Mesothelial cell of epicardium (in vitro differentiated cells): ENCODE data around the gene NEDD4. TPM values are rescaled to one million over a fixed set of nuclear protein-coding genes. Genes with fewer than 3 reads are reported as not detected.
A peak's percentile ranks its signal among the peaks of the same experiment; 100 is the strongest.

ENCODE experiments used
- DNase-seq, 2 experiments: peaks; one replicate each; pipeline ENCODE4 v3.0.0; 2021; ENCODE audit warnings: low spot score in 2 of 2; ENCODE audit not compliant: unreplicated experiment in 2 of 2
- H3K27ac Mint-ChIP-seq: 2 replicates; pipeline ENCODE4 v1.8.0; 2021; ENCODE audit warnings: mixed read lengths
- H3K27me3 Mint-ChIP-seq: 2 replicates; pipeline ENCODE4 v1.8.0; 2021; ENCODE audit warnings: low read depth, mixed read lengths
- H3K36me3 Mint-ChIP-seq: 2 replicates; pipeline ENCODE4 v1.8.0; 2021; ENCODE audit warnings: mixed read lengths
- H3K4me1 Mint-ChIP-seq: 2 replicates; pipeline ENCODE4 v1.8.0; 2021; ENCODE audit warnings: mixed read lengths
- H3K4me3 Mint-ChIP-seq: 2 replicates; pipeline ENCODE4 v1.8.0; 2021; ENCODE audit warnings: mild to moderate bottlenecking, moderate library complexity, mixed read lengths
- H3K9me3 Mint-ChIP-seq: 2 replicates; pipeline ENCODE4 v1.8.0; 2021; ENCODE audit warnings: mixed read lengths
- total RNA-seq: library from RNA; stranded (reverse); gene quantifications from 3 replicates; pipeline ENCODE4 v1.2.1, GENCODE V29; 2021
- TF ChIP-seq, protein P1 (sequence below): fragments of 200-600 bp; sonication (generic); IDR thresholded peaks from one replicate; pipeline ENCODE4 v1.5.0; 2021; ENCODE audit warnings: antibody characterized with exemption; ENCODE audit not compliant: unreplicated experiment

The NEDD4 gene
- total RNA-seq, 1 donor from 2014 or later, result 45.6 TPM

DNA sequence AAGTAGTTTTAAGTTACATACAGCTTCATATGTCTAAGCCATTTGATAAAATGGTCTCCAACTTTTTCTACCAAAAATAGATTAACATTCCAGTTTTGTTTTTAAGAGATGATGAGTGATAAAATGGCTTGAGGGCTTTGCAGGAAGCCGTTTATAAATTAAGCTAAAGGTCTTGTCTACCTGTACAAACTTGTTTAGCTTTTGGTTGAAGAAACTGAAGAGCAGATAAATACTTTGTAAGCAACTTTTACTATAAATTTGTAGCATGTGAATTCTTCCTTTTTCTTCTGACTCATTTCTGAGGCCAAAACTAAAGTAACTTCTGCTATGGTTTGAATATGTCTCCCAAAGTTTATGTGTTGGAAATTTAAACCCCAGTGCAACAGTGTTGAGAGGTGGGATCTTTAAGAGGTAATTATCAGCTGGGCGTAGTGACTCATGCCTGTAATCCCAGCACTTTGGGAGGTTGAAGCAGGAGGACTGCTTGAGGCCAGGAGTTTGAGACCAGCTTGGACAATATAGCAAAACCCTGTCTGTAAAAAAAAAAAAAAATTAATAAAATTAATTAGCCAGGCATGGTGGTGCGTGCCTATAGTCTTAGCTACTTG is 8.2 kb upstream of the NEDD4 start:
- H3K36me3 Mint-ChIP-seq, result peaks cover 5% of the 10 kb centered on the region
- H3K4me1 Mint-ChIP-seq, result peaks cover 27% of the 10 kb centered on the region
- peak overlapping the region; percentile 88 for H3K27ac Mint-ChIP-seq
- H3K9me3 Mint-ChIP-seq, result peaks cover 6% of the 10 kb centered on the region
- TF ChIP-seq, protein P1, sequence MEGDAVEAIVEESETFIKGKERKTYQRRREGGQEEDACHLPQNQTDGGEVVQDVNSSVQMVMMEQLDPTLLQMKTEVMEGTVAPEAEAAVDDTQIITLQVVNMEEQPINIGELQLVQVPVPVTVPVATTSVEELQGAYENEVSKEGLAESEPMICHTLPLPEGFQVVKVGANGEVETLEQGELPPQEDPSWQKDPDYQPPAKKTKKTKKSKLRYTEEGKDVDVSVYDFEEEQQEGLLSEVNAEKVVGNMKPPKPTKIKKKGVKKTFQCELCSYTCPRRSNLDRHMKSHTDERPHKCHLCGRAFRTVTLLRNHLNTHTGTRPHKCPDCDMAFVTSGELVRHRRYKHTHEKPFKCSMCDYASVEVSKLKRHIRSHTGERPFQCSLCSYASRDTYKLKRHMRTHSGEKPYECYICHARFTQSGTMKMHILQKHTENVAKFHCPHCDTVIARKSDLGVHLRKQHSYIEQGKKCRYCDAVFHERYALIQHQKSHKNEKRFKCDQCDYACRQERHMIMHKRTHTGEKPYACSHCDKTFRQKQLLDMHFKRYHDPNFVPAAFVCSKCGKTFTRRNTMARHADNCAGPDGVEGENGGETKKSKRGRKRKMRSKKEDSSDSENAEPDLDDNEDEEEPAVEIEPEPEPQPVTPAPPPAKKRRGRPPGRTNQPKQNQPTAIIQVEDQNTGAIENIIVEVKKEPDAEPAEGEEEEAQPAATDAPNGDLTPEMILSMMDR, result no peak
- DNase-seq, result no peak
- H3K27me3 Mint-ChIP-seq, result no peaks in the 10 kb centered on the region
- no peak overlapping the region for H3K4me3 Mint-ChIP-seq

- no peaks in the 10 kb centered on the region for H3K27me3 Mint-ChIP-seq
- TF ChIP-seq, protein P1, result no peak
These were observed 6.2 kb upstream of the NEDD4 start for GRCh38 chr15:55999658-56000057.

DNA sequence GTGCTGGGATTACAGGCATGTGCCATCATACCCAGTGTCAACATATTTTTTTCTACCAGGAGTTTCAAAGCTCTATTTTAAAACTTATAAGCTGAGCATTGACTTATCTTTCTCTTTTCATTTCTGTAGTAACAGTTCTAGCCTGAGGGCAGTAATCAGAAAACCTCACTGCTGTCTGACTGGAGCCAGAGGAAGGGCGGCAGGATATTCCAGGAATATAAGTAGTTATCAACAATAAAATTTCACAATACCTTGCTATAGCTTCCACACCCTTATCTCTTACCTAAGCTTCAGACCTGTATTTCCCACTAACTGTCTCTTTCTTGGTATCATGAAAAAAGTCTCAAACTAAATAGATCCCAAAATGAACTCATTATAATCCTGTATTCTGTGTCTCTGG is 5.1 kb upstream of the NEDD4 start:
- peaks cover 28% of the 10 kb centered on the region for H3K4me1 Mint-ChIP-seq
- no peaks in the 10 kb centered on the region for H3K36me3 Mint-ChIP-seq
- peak overlapping the region; percentile 78 for H3K27ac Mint-ChIP-seq
- H3K4me3 Mint-ChIP-seq, result no peak overlapping the region
- DNase-seq, result no peak
- no peaks in the 10 kb centered on the region for H3K27me3 Mint-ChIP-seq
- H3K9me3 Mint-ChIP-seq, result no peaks in the 10 kb centered on the region
- TF ChIP-seq, protein P1, result no peak

More at GRCh38 chr15:55999658-56000057, 6.2 kb upstream of the NEDD4 start:
- Mint-ChIP-seq H3K4me3 (no peak overlapping the region), H3K36me3 (no peaks in the 10 kb centered on the region), H3K9me3 (no peaks in the 10 kb centered on the region), H3K27ac (no peak overlapping the region), H3K4me1 (peaks cover 30% of the 10 kb centered on the region)
- DNase-seq, result no peak

DNA sequence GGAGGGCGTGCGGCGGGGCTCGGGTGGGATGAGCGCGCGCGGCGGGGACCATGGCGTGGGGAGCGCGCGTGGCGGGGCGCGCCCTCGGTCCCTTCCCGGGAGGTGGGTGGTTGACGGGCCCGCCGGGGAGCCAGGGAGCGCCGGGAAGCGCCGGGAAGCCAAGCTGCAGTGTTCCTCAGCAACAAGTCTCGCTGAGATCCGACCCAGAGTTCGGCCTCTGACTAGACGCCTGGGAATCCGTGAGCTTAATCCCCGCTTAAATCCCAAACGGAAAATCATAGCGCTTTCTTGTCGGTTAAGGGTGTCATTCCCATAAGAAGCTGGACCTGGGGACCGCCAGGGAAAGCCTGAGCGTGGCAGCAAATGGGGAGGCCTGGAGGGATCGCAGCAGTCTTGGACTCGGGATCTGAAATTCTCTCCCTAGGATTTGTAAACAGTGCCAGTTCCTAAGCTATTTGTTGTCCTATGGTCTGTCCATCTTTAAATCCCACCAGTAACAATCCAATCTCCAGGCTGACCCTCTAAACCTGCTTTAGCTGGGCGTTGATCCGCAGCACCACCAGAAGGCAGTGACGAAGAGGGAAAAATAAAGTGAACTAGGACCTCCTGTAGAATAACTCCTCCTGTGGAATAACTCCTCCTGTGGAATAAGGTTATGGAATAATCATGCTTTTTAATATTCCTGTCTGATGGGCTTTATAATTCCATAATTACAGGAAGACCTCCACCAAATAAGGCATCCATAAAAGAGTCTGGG is 570 bp upstream of the NEDD4 start:
- peak overlapping the region; percentile 81 for H3K4me3 Mint-ChIP-seq
- no peaks in the 10 kb centered on the region for H3K9me3 Mint-ChIP-seq
- H3K4me1 Mint-ChIP-seq, result peaks cover 47% of the 10 kb centered on the region
- H3K36me3 Mint-ChIP-seq, result peaks cover 4% of the 10 kb centered on the region
- no peaks in the 10 kb centered on the region for H3K27me3 Mint-ChIP-seq
- TF ChIP-seq, protein P1, result no peak
- peak in 1 of 2 experiments; percentile 40 for DNase-seq
- H3K27ac Mint-ChIP-seq, result peak overlapping the region; percentile 89

- H3K27ac Mint-ChIP-seq, result peak overlapping the region; percentile 95
- H3K4me1 Mint-ChIP-seq, result peaks cover 38% of the 10 kb centered on the region
- TF ChIP-seq, protein P1, result no peak
- peak overlapping the region; percentile 90 for H3K4me3 Mint-ChIP-seq
- no peaks in the 10 kb centered on the region for H3K27me3 Mint-ChIP-seq
- H3K36me3 Mint-ChIP-seq, result peaks cover 8% of the 10 kb centered on the region
- no peaks in the 10 kb centered on the region for H3K9me3 Mint-ChIP-seq
- DNase-seq, result no peak
These were observed 672 bp downstream of the NEDD4 start for GRCh38 chr15:55992769-55993110.
